NCI-H510A (cell line): Measurements from ENCODE around the gene ALKBH5.
"Not testable (repeated sequence)": the region's sequence is repeated elsewhere in the genome, so short reads cannot be mapped to it uniquely, and the experiment has no call there.

Experiments used
- DNase-seq: peaks from one replicate; lab custom pipeline; 2025; lab: John Stamatoyannopoulos, UW

Gene ALKBH5

DNA sequence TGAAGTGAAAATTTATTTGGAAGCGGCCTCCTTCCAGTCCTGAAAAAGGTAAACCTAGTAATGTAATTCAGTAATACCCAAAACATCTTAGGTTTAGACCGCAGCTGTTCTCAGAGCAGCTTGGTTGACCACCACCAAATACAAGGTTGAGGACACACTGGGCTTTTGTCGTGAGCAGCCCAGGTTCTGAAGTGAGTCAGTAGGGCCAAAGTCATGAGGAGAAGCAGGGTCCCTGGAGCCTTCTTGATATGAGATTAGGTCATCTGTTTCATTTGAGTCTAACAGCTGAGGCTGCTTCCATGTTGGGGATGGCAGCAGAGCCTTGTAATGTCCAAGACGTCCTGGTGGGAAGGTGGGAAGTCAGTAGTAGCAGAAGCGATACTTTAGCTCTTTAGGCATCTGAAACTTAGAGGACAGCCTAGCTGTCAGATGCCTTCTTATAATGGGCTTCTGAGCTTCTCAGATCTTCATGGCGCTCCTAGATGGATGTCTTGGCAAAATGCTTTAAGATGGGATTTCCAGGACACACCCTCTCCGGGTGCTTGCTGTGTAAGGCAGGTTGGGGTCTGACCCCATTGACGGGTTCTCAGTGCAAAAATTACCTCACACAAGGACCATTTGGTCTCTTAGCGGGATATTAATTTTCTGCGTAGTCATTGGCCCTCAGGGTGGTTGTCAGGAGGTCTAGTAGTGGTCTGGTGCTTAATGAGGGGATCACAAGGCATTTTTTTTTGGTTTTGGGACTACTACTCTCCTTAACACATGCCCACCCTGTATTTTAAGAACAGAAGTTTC, 2.4 kb downstream of the ALKBH5 start:
- no peak for DNase-seq

DNA sequence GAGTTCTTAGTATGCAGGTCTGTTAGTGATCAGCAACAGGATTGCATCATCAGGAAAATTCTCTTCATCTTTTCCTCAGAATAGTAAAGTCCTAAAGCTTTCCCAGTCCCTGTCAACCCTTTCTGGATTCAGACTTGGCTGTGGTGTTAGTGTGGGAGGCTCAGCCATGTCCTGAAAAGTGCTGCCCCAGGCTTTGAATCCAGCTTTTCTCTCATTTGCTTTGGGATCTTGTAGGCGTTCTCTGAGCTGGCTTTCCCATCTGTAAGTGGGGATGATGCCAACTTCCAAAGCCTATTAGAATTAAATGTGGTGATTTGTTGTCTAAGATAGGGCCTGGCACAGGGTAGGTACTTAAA, 3.0 kb downstream of the ALKBH5 start:
- no peak for DNase-seq

DNA sequence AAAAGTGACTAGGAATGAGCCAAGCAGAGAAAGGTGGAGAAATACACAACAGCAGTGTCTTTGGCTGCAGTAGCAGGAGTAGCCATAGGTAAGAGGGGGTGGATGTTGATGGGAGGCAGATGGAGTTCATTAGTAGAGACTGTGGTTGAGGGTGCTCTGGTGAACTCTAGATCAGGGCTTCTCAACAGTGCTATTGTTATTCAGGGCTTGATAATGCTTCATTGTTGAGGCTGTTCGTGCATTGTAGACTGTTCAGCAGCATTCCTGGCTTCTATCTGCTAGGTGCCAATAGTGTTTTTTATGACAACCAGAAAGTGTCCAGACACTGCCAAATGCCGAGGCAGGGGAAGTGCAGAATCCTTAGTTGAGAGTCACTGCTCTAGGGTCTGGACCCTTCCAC, 3.6 kb downstream of the ALKBH5 start:
- DNase-seq: no peak

DNA sequence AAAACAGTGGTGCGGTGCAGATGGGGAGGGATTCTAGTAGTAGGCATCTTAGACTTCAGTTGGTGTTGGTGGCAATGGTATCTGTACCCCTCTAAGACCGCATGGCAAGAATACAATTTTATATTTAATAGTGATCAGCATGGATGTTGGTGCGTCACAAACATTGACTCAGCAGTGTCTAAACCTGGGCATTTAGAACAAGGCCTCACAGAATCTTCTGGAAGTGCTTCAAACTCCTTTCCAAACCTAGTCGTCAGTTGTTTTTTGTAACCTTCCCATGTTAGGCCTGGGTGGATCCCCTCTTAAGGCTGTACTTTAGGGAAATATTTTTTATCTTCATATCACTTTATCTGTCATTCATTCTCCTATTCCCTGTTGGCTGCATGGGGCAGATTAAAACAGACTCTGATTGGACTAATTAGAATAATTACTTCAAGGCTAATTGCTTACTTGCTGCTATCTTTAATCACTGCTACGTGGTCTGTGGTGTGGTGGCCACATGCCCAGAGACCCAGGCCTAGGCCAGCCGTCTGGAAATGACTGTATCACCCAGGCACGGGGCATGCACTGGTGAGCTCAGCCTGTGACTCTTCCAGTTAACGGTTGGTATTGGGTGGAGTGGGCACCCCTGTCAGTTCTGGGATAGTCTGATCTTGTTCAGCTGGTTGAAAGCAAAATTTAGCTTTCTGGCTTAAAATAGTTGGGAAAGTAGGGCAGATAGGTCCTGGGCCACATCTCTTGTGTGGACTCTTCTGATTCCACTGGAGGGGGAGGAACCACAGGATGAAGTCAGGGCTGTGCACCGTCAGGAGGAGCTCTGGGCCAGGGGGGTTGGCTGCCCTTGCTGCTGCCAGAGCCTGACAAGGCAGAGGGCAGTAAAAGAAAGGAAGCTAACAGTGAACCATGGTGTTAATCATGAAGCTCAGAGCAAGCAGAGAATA, 4.5 kb downstream of the ALKBH5 start:
- no peak for DNase-seq

DNA sequence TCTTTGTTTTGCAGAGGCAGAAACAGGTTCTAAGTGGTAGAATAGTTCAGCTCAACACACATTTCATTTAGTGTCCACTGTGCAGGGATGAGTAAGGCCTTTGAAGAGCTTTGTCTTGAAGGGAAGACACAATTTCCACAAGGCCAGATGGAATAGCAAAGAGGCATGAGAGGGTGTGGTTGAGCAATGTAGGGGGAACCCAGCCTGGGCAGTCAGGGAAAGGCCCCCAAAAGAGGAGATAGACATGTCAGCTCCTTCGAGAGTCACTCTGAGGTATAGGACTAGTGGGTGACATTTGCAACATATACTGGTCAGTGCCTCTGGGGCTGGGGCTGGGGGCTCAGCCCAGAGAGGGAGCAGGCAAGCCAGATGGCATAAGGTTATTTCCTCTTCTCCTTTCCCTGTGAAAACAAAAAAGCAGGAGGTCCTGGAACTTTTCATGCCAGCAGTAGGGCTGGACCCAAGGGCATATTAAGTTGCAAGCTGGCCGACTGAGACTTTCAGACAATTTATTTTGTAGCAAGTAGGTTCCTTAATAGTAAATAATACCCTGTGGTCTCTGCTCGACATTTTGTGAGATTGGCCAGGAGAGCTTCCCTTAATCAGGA, 7.1 kb downstream of the ALKBH5 start:
- no peak for DNase-seq

DNA sequence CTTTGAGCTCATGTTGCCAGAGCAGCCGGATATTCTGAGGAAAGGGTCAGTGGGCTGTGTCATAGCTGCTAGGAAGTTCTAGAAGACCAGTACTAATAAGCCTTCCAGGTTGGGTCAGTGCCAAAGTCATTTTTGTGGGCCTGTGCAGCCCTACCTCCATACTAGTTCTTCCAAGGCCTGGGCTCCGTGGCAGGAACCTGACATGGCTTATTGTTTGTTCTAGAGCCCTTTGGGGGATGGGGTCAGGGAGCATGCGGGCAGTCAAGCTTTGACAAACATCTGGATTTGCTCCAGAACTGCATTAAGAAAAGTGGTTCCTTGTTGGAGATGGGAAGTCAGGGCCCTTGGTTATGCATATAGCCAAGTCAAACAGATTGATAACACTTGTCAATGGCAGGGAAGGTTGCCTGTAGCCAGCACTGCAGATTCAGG, 7.6 kb downstream of the ALKBH5 start:
- no peak for DNase-seq

DNA sequence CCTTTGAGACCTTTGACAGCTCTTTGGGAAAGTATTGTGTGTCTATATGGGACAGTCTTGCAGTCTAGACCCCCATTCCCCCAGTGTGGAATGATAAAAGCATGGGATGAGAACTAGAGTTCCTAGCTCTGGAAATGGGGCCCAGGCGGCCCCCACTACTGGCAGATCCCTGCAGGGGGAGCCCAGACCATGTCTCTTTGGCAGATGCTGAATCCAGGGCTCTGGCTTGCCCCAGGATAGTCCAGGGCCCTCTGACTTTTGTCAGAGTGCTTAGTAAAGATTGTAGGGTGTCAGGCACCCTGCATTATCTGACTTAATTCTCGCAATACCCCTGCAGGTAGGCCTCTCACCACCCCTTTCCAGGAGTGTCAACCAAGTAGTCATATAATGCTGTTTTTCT, 8.3 kb downstream of the ALKBH5 start:
- DNase-seq: no peak

DNA sequence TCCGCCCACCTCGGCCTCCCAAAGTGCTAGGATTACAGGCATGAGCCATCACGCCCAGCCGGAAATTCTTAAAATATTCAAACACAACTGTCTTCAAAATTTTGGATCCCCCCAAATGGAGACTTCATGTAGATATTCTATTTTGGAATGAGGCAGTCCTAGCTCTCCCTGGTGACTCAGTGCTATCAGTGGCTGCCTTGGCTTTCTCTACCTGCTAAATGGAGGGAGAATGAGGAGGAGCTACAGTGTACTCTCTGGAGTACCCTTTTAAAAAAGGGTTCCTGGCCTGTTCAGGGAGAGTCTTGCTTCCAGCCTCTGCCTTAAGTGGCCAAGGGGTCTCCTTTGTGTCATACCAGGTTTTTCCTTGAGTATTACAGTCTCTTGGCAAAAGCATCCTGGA, 10.8 kb downstream of the ALKBH5 start:
- no peak for DNase-seq

DNA sequence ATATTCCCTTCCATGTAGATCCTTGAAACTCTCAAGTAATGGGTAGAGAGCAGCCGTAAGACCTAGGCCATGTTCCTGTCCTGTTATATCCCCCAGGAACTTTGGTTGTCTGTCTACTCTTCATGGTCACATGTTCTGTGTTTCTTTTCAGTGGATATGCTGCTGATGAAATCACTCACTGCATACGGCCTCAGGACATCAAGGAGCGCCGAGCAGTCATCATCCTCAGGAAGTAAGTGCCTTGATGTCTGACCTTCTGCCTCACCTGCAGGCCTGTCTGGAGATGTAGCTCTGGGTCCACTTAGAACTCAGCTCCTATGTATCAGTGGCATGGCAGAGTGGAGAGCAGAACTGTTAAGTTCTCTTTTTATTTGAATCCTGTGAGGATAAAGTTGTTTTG, 11.2 kb downstream of the ALKBH5 start:
- no peak for DNase-seq

DNA sequence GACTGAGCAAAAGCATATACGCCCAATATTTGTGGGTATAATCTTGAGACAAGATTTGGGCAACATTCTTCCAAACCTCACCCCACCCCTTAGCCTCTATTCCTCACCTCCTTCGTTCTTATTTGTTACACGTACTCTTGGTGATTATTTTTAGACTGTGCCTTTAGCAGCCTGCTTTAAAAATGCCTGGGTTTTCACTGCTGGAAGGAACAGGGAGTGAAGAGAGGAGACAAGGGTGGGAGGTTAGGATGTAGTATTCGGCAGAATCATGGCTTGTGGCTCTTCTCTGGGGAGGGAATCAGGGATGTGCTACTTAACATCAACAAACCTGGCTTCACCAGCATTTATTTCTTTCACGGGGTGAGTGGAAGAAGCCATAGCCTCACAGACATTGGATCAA, 11.6 kb downstream of the ALKBH5 start:
- DNase-seq: no peak

DNA sequence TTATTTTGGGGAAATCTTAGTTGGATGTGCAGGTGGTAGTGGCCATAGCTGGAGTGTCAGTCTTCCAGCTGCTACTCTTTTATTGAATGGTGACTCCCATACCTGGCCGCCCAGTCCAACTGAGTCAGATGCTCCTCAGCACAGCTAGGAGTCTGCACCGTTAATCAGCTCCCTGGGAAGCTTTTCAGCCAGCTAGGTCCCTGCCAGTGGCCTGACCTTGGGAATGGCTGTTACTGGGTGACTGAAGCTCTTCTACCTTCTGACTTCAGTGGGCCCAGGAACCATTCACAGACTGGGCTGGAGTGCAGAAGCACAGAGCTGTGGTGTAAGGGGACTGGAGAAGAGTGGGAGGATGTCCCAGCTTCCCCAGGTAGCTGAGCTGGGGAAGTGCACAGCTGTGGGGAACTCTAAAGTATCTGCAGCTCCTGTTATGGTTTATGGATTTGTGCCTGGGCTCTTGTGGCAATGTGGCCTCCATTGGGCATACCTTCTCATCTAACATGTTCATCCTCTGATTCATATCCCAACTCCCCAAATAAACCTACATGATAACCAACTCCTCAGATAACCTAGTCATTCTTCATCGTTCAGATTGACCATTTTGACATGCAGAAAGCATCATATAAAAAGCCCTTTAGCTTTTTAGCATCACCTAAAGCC, 14.0 kb downstream of the ALKBH5 start:
- DNase-seq: no peak

DNA sequence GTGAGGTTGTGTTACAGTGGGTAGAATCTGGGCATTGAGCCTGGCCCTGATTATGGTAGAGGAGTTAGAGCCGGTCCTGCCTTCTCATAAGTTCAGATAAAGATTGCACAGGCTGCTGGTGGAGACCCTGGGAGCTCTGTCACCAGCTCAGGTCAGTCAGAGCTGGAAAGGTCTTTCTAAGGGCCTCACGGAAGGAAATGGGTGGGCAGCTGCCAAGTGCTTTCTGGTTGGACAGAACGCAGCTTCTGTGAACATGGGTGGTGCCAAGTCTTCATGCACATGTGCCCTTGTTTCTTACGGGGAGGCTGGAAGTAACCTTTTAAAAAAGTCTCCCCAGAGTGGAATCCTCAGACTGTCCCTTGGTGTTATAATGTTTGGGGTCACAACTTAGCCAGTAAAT, 14.9 kb downstream of the ALKBH5 start:
- DNase-seq: no peak

DNA sequence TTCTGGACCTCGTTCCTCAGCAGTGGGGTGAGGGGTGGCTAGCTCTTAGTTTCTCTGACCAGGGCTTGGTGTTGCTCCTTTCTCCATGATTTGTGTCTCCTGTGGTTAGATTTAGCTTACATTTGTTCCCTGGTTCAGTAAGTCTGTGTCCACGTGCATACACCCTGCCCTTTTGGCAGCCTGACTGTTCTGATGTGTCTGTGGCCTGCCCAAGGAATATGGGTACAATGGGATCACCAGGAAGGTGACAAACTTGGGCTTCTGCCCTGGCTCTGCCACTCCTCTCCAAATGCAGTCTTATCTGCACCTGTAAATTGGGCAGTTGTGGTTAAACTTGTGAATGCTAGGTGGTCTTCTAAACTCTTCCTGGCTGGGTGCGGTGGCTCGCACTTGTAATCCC, 17.5 kb downstream of the ALKBH5 start:
- no peak for DNase-seq

DNA sequence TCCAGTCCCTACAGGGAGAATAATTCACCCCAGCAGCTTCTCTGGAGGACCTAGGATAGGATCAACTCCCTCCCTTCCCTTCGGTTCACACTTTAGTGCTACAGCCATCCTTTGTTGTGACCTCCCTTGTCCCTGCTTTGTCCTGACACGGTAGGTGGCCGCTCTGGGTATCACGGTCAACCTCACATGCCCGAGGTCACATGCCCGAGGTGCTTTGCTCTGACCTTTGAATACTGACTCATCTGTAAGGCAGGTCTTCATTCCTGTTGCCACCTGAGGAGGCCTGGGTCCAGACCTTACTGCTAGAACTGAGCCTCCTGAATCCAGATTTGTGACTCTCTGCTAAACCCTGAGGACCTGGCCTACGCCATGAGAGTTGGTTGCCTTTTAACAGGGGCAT, 19.7 kb downstream of the ALKBH5 start:
- DNase-seq: no peak

DNA sequence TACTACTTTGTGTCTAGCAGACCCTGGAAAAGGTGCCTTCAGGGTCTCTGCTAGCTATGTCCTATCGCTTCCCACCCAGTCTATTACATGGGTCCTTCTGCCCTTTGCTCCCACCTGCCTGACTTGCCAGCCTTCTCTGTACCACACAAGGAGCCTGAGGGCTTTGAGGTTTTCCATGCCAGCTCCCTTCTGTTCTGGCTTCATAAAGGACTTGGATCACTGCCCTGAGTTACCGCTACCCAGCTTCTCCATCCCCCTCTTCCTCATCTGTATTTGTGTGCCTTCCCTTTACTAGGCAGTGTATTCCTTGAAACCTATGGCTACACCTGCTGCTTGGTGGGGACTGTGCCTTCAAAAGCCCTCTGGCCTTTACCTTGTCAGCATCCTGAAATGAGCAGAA, 22.2 kb downstream of the ALKBH5 start:
- DNase-seq: no peak

DNA sequence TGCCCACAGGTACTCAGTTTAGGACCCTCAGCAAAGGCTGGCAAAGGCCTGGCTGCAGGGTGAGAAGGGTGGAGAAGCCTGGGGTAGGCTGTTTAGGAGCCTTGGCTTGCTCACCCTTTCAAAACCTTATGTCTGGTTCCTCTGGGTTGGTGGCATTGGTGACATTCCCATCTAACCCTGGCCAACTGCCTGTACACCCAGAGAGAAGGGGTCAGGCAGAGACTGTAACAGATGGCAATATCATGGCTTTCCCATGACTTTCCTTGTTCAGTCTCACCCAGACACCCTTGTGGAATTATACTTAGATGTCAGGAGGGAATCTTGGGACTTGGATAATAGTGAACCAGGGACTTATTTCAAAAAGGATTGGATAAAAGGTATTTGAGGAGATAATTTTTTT, 23.3 kb downstream of the ALKBH5 start:
- DNase-seq: no peak

DNA sequence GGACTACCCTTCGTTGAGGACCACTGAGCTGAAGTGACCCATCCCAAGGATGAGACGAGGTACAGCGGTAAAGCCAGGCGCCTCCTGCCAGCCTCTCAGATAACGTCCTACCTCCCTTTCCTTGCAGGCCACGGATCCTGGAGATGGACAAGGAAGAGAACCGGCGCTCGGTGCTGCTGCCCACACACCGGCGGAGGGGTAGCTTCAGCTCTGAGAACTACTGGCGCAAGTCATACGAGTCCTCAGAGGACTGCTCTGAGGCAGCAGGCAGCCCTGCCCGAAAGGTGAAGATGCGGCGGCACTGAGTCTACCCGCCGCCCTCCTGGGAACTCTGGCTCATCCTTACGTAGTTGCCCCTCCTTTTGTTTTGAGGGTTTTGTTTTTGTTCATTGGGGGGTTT, 24.5 kb downstream of the ALKBH5 start:
- DNase-seq: no peak

DNA sequence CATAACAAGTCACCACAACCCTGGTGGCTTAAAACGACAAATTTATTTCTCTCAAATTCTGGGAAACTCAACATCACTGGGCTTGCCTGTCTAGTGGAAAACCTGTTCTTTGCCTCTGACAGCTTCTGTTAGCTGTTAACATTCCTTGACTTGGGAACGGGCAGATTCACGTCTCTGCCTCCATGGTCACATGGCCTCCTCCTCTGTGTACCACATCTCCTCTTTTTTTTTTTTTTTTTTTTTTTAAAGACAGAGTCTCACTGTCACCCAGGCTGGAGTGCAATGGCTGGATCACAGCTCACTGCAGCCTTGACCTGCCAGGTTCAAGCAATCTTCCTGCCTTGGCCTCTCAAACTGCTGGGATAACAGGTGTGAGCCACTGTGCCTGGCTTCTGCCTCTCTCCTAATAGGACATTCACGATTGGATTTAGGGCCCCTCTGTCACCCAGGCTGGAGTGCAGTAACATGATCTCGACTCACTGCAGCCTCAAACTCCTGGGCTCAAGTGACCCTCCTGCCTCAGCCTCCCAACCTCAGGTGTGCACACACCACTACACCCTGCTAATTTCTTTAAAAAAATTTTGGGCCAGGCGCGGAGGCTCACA, 30.1 kb downstream of the ALKBH5 start:
- DNase-seq: no peak

DNA sequence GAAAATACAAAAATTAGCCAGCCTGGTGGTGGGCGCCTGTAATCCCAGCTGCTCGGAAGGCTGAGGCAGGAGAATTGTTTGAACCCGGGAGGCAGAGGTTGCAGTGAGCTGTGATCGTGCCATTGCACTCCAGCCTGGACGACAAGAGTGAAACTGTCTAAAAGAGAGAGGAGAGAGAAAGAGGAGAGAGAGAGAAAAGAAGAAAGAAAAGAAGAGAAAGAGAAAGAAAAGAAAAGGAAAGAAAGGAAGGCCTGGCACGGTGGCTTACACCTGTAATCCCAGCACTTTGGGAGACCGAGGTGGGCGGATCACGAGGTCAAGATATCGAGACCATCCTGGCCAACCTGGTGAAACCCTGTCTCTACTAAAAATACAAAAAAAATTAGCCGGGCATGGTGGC, 33.3 kb downstream of the ALKBH5 start:
- not testable (repeated sequence) for DNase-seq

DNA sequence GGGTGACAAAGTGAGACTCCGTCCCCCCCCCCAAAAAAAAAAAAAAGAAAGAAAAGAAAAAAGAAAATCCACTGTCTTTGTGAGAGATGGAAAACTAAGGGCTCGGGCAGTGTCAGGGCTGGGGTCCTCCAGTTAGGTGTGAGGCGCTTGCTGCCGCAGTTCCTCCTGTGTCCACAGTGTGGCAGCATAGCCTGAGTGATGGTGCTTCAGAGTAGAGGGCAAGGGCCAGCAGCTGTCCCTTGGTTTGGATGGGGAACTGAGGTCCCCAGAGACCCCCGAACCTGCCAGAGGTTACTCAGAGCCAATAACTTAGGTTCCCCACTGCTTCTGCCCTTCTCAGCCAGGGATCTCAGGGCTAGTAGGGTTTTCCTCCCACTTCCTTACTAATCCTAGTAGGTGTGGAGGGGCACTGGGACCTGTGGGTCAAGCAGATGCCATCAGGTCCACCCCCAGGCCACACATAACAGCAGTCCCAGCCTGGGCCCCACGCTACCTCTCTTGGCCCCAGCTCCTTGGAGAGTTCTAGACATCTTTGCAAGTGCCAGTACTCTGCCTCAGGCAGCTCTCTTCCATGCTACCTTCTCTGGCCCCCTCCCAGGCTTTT, 33.9 kb downstream of the ALKBH5 start:
- DNase-seq: no peak

DNA sequence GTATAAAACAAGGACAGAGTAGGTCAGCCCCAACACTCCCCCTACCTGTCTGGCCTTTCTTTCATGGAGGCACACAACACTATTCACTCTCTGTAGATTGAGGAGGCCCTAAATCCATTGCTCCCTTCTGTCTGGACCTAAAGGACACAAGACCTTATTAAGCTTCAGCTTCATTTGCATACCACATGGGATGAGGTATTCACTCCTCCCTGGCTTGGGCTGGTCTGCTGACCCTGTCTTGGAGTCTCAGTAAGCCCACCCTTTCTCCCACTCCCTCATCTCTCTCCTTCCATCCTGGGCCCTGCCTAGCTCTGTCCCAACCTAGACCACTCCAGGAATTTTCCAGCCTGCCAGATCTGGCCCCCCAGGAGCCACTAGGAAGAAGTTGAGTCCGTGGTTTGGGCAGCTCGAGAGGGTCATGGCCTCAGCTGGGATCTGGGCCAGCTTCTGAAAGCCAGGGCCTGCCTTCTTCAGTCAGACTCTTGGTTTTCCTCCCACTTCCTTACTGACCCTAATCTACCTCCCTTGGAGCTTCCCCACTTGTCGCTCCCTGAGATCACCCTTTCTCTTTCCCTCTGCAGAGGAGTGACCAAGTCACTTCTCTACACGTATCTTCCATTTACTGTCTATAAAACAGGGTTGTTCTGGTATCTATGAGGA, 35.3 kb downstream of the ALKBH5 start:
- no peak for DNase-seq
